Spinal cord (tissue), 10 donors: ENCODE data around the gene RIPPLY2. TPM values are rescaled to one million over a fixed set of nuclear protein-coding genes. Genes with fewer than 3 reads are reported as not detected.

ENCODE experiments used
- DNase-seq, 6 donors: peaks; one replicate each; pipeline versions ENCODE4 v3.0.0 to v3.0.0-alpha.2; 2013 to 2015; ENCODE audit warnings: low spot score in 6 of 6, low read depth in 4 of 6
- H3K27ac ChIP-seq: one replicate; pipeline ENCODE4 v1.5.1; 2013; ENCODE audit warnings: low read depth, low read length, control low read depth
- H3K27me3 ChIP-seq: one replicate; pipeline ENCODE4 v1.6.1; 2013; ENCODE audit warnings: low read length; ENCODE audit not compliant: control insufficient read depth, insufficient read depth
- H3K36me3 ChIP-seq: one replicate; pipeline ENCODE4 v1.6.1; 2013; ENCODE audit warnings: low read length; ENCODE audit not compliant: control insufficient read depth, insufficient read depth
- H3K4me1 ChIP-seq: one replicate; pipeline ENCODE4 v1.6.1; 2013; ENCODE audit warnings: low read length; ENCODE audit not compliant: control insufficient read depth, insufficient read depth
- H3K4me3 ChIP-seq: one replicate; pipeline ENCODE4 v1.5.1; 2013; ENCODE audit warnings: low read depth, low read length, control low read depth
- H3K9me3 ChIP-seq: one replicate; pipeline ENCODE4 v1.6.1; 2013; ENCODE audit warnings: low read length; ENCODE audit not compliant: control insufficient read depth, insufficient read depth
- WGBS: methylation state at CpG from one replicate; pipeline ENCODE4 v1.1.5; 2013; ENCODE audit warnings: missing lambda C conversion rate; ENCODE audit not compliant: insufficient coverage; 5-methylcytosine and 5-hydroxymethylcytosine counted together
- polyA plus RNA-seq, 2 donors: library from polyadenylated mRNA; unstranded; fragments of 120-200 nt; gene quantifications; one replicate each; pipeline ENCODE4 v1.2.1, GENCODE V29; 2013; ENCODE audit not compliant: insufficient read length in 2 of 2
- total RNA-seq, 2 donors: library from RNA; depleted of rRNA in 1 of 2; stranded (reverse); fragments of 120-200 nt in 1 of 2; fragments of >200 nt in 1 of 2; gene quantifications; one replicate each; pipeline versions ENCODE4 v1.2.3 to v1.2.4, GENCODE V29; 2013 to 2014
- donor health status: healthy.

The RIPPLY2 gene
- total and polyA plus RNA-seq, 4 donors = 2.9 to 18.5 (median 12.3) TPM

GRCh38 chr6:83854766-83855165 lies 1.6 kb downstream of the RIPPLY2 start:
- no peaks in the 10 kb centered on the region for H3K36me3 ChIP-seq
- H3K27me3 ChIP-seq = no peaks in the 10 kb centered on the region
- WGBS = 59% methylated on average over 3 of the region's 5 CpGs
- H3K27ac ChIP-seq = no peak overlapping the region
- DNase-seq = no peak
- peaks cover 11% of the 10 kb centered on the region for H3K4me1 ChIP-seq
- no peaks in the 10 kb centered on the region for H3K9me3 ChIP-seq
- H3K4me3 ChIP-seq = no peak overlapping the region

- DNase-seq = peak; percentile 76 to 97 (median 86)
- no peaks in the 10 kb centered on the region for H3K4me1 ChIP-seq
- no peaks in the 10 kb centered on the region for H3K36me3 ChIP-seq
- H3K27me3 ChIP-seq = no peaks in the 10 kb centered on the region
- peak within 1 kb of the TSS; percentile 73 for H3K27ac ChIP-seq
- 0% methylated on average over 49 of the region's 53 CpGs for WGBS
- H3K4me3 ChIP-seq = peak within 1 kb of the TSS; percentile 90
- no peaks in the 10 kb centered on the region for H3K9me3 ChIP-seq
These were observed 6.5 kb downstream of the RIPPLY2 start, which contains the start of gene CYB5R4 for GRCh38 chr6:83859410-83860358. Gene CYB5R4, plus strand, starts transcription at chr6:83859689. Its CDS starts 94 bp downstream, at chr6:83859783.

- Histone ChIP-seq H3K4me1 (no peaks in the 10 kb centered on the region), H3K36me3 (no peaks in the 10 kb centered on the region), H3K27me3 (no peaks in the 10 kb centered on the region), H3K4me3 (peak overlapping the region; percentile 90), H3K27ac (no peak overlapping the region), H3K9me3 (no peaks in the 10 kb centered on the region)
- WGBS = no CpG with 5 or more reads among the region's 7 CpGs
- no peak for DNase-seq
These were observed 7.2 kb downstream of the RIPPLY2 start for GRCh38 chr6:83860359-83860755.

- peak overlapping the region; percentile 90 for H3K4me3 ChIP-seq
- no peak overlapping the region for H3K27ac ChIP-seq
- H3K4me1 ChIP-seq = no peaks in the 10 kb centered on the region
- H3K9me3 ChIP-seq = no peaks in the 10 kb centered on the region
- WGBS = 83% methylated on average over 1 of the region's 8 CpGs
- no peak for DNase-seq
- no peaks in the 10 kb centered on the region for H3K36me3 ChIP-seq
- no peaks in the 10 kb centered on the region for H3K27me3 ChIP-seq
These were observed 7.8 kb downstream of the RIPPLY2 start for GRCh38 chr6:83860782-83861495.

- no peaks in the 10 kb centered on the region for H3K27me3 ChIP-seq
- no peaks in the 10 kb centered on the region for H3K4me1 ChIP-seq
- H3K4me3 ChIP-seq = no peak overlapping the region
- no peak overlapping the region for H3K27ac ChIP-seq
- peaks cover 12% of the 10 kb centered on the region for H3K36me3 ChIP-seq
- H3K9me3 ChIP-seq = no peaks in the 10 kb centered on the region
- no peak for DNase-seq
- WGBS = no CpG with 5 or more reads among the region's 4 CpGs
These were observed 9.8 kb downstream of the RIPPLY2 start for GRCh38 chr6:83862776-83863471.

- Histone ChIP-seq H3K9me3 (no peaks in the 10 kb centered on the region), H3K4me3 (no peak overlapping the region), H3K27ac (no peak overlapping the region), H3K36me3 (peaks cover 14% of the 10 kb centered on the region), H3K27me3 (no peaks in the 10 kb centered on the region), H3K4me1 (no peaks in the 10 kb centered on the region)
- no peak for DNase-seq
These were observed 13.9 kb downstream of the RIPPLY2 start for GRCh38 chr6:83867043-83867442.

GRCh38 chr6:83867527-83868161 lies 14.5 kb downstream of the RIPPLY2 start:
- Histone ChIP-seq H3K4me1 (no peaks in the 10 kb centered on the region), H3K36me3 (peaks cover 14% of the 10 kb centered on the region), H3K27me3 (no peaks in the 10 kb centered on the region), H3K9me3 (no peaks in the 10 kb centered on the region), H3K4me3 (no peak overlapping the region), H3K27ac (no peak overlapping the region)
- peak in 2 of 6 donors; percentile 9 to 40 for DNase-seq
- 94% methylated on average over 8 of the region's 9 CpGs for WGBS

- no CpG with 5 or more reads among the region's 1 CpG for WGBS
- Histone ChIP-seq H3K9me3 (no peaks in the 10 kb centered on the region), H3K4me1 (no peaks in the 10 kb centered on the region), H3K36me3 (peaks cover 14% of the 10 kb centered on the region), H3K27me3 (no peaks in the 10 kb centered on the region), H3K4me3 (no peak overlapping the region), H3K27ac (no peak overlapping the region)
- DNase-seq = no peak
These were observed 15.5 kb downstream of the RIPPLY2 start for GRCh38 chr6:83868639-83869038.

- no peak overlapping the region for H3K27ac ChIP-seq
- peaks cover 14% of the 10 kb centered on the region for H3K36me3 ChIP-seq
- H3K9me3 ChIP-seq = no peaks in the 10 kb centered on the region
- H3K27me3 ChIP-seq = no peaks in the 10 kb centered on the region
- DNase-seq = no peak
- 43% methylated on average over 1 of the region's 4 CpGs for WGBS
- H3K4me1 ChIP-seq = no peaks in the 10 kb centered on the region
- H3K4me3 ChIP-seq = no peak overlapping the region
These were observed 17.5 kb downstream of the RIPPLY2 start for GRCh38 chr6:83870649-83871048.
